Upper lobe of right lung (tissue), 1 donor: ENCODE results near the gene TP63. TPM values are rescaled to one million over a fixed set of nuclear protein-coding genes. Genes with fewer than 3 reads are reported as not detected.

ENCODE experiments used
- ATAC-seq: fragments of 200-7000 bp; cut with Tn5 transposase; one replicate; pipeline ENCODE4 v1.9.1; 2020; ENCODE audit warnings: mild to moderate bottlenecking, moderate library complexity
- DNase-seq: peaks from one replicate; pipeline ENCODE4 v3.0.0-alpha.2; 2020
- H3K27ac ChIP-seq: fragments of 200-600 bp; one replicate; pipeline ENCODE4 v1.8.0; 2022
- H3K27me3 ChIP-seq: fragments of 200-600 bp; one replicate; pipeline ENCODE4 v1.8.0; 2022; ENCODE audit warnings: mild to moderate bottlenecking
- H3K36me3 ChIP-seq: fragments of 200-600 bp; one replicate; pipeline ENCODE4 v1.8.0; 2022
- H3K4me1 ChIP-seq: fragments of 200-600 bp; one replicate; pipeline ENCODE4 v1.8.0; 2022
- H3K4me3 ChIP-seq: fragments of 200-600 bp; one replicate; pipeline ENCODE4 v1.8.0; 2022; ENCODE audit warnings: mild to moderate bottlenecking
- H3K9me3 ChIP-seq: fragments of 200-600 bp; one replicate; pipeline ENCODE4 v1.8.0; 2022
- intact Hi-C: fragments of 100-400 bp; cut with DNase I; formaldehyde crosslinking; loops from one replicate; pipeline ENCODE4 v1.11.0; 2022
- total RNA-seq: library from RNA; stranded (reverse); fragmentation: NEBNext Ultra II Directional; extraction: Animal tissue kit (Norgen Biotek cat#: 25700); gene quantifications from one replicate; pipeline ENCODE4 v1.2.1, GENCODE V29; 2021
- TF ChIP-seq, protein P1 (sequence below): fragments of 200-600 bp; IDR thresholded peaks from one replicate; pipeline ENCODE4 v1.8.0; 2022; ENCODE audit warnings: antibody characterized with exemption
- donor health status: DM: no; HTN: yes; CAD: no; lungs with severe emphysema.

Gene TP63
- total RNA-seq, 1 donor from 2014 or later, result 1.3 TPM

DNA sequence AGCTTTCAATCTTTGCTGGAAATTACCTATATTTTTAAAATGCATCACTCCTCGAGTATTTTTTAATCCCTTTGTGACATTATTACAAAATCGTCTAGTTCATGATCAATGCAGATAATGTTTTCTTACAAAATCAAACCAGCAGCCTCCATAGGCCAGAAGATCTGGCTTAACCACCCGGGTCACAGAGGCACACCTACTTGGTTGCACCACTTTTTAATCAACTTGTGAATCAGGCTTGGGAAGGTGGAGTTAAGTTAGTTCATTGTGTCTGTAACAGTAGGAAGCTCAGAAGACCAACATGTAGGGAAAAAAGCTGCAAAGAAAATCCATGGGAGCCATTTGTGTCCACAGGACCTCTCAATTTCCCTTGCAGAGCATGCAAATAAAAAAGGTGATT lies 148.0 kb downstream of the TP63 start:
- DNase-seq (no peak), ATAC-seq (no peak)
- no peak overlapping the region for H3K4me3 ChIP-seq
- no peak overlapping the region for H3K27ac ChIP-seq
- TF ChIP-seq, protein P1, sequence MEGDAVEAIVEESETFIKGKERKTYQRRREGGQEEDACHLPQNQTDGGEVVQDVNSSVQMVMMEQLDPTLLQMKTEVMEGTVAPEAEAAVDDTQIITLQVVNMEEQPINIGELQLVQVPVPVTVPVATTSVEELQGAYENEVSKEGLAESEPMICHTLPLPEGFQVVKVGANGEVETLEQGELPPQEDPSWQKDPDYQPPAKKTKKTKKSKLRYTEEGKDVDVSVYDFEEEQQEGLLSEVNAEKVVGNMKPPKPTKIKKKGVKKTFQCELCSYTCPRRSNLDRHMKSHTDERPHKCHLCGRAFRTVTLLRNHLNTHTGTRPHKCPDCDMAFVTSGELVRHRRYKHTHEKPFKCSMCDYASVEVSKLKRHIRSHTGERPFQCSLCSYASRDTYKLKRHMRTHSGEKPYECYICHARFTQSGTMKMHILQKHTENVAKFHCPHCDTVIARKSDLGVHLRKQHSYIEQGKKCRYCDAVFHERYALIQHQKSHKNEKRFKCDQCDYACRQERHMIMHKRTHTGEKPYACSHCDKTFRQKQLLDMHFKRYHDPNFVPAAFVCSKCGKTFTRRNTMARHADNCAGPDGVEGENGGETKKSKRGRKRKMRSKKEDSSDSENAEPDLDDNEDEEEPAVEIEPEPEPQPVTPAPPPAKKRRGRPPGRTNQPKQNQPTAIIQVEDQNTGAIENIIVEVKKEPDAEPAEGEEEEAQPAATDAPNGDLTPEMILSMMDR, result no peak
- no peaks in the 10 kb centered on the region for H3K27me3 ChIP-seq
- H3K9me3 ChIP-seq, result no peaks in the 10 kb centered on the region
- no peaks in the 10 kb centered on the region for H3K36me3 ChIP-seq
- no peaks in the 10 kb centered on the region for H3K4me1 ChIP-seq
- intact Hi-C loops, result no loop called here

- Histone ChIP-seq H3K27ac (no peak overlapping the region), H3K4me1 (no peaks in the 10 kb centered on the region), H3K27me3 (no peaks in the 10 kb centered on the region), H3K4me3 (no peak overlapping the region), H3K36me3 (no peaks in the 10 kb centered on the region), H3K9me3 (no peaks in the 10 kb centered on the region)
- intact Hi-C loops, result no loop called here
- TF ChIP-seq, protein P1, result no peak
- DNase-seq (no peak), ATAC-seq (no peak)
These were observed 149.5 kb downstream of the TP63 start for GRCh38 chr3:189780546-189781270.

DNA sequence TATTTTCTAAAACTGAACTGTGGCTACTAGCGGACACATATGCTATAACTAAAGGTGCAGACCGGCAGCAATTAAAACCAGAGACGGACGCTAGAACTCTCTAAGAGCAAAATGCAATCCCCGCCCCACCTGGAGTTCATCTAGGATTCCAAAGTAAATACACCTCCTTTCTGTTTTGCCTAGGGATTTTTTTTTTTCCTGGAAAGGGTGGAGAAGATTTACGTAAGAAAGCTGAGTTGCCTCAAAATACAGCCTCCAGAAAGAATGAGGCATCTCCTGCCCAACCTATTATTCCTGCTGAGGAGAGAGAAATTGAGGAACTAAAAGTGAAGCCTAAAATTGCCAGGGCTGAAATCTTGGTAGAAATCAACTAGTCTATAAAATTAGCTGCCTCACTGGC lies 150.2 kb downstream of the TP63 start:
- H3K27ac ChIP-seq, result no peak overlapping the region
- TF ChIP-seq, protein P1, result no peak
- no peak overlapping the region for H3K4me3 ChIP-seq
- no peak for ATAC-seq
- intact Hi-C loops, result no loop called here
- H3K4me1 ChIP-seq, result no peaks in the 10 kb centered on the region
- DNase-seq, result no peak
- no peaks in the 10 kb centered on the region for H3K9me3 ChIP-seq
- H3K27me3 ChIP-seq, result no peaks in the 10 kb centered on the region
- no peaks in the 10 kb centered on the region for H3K36me3 ChIP-seq

GRCh38 chr3:189786479-189787064 lies 155.4 kb downstream of the TP63 start:
- intact Hi-C loops, result no loop called here
- Histone ChIP-seq H3K36me3 (no peaks in the 10 kb centered on the region), H3K27me3 (no peaks in the 10 kb centered on the region), H3K27ac (no peak overlapping the region), H3K4me3 (no peak overlapping the region), H3K9me3 (no peaks in the 10 kb centered on the region), H3K4me1 (no peaks in the 10 kb centered on the region)
- ATAC-seq (no peak), DNase-seq (no peak)
- TF ChIP-seq, protein P1, result no peak

DNA sequence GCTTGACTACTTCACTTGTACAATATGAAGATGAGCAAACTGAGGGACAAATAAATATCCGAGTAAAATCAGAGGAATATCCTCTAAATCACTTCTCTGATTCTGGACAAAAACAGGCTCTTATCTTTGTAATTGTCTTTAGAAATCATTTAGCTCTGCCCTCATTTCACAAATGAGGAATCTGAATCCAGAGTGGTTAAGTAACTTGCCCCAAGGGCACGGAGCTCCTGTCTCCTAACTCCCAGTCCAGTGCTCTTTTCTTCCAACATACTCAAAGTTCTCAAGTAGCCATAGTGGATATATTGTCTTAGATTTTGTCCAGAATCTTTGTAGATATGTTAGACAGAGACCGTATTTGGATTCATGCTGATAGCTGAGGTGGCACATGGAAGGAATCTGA lies 156.0 kb downstream of the TP63 start:
- no peak overlapping the region for H3K4me3 ChIP-seq
- no peaks in the 10 kb centered on the region for H3K4me1 ChIP-seq
- TF ChIP-seq, protein P1, result no peak
- intact Hi-C loops, result no loop called here
- H3K27ac ChIP-seq, result no peak overlapping the region
- H3K9me3 ChIP-seq, result no peaks in the 10 kb centered on the region
- no peaks in the 10 kb centered on the region for H3K27me3 ChIP-seq
- ATAC-seq (no peak), DNase-seq (no peak)
- H3K36me3 ChIP-seq, result no peaks in the 10 kb centered on the region
